ENCODE data around the gene ANTXR1. TPM values are rescaled to one million over a fixed set of nuclear protein-coding genes. Genes with fewer than 3 reads are reported as not detected.

ANTXR1 gene
- total and polyA plus RNA-seq, 2 experiments from 2014 or later = 29.1 to 34.7 TPM

GRCh38 chr2:69065735-69066336 lies 52.9 kb downstream of the ANTXR1 start:
- no peak overlapping the region for H3K27ac ChIP-seq
- DNase-seq (ENCODE audit: low spot score) = no peak
- no peak overlapping the region for H3K4me2 ChIP-seq

GRCh38 chr2:69067026-69067630 lies 54.1 kb downstream of the ANTXR1 start:
- H3K79me2 ChIP-seq = no peaks in the 10 kb centered on the region
- 93% methylated on average over 2 of the region's 2 CpGs for WGBS (ENCODE audit: low lambda C conversion rate, missing lambda C conversion rate)
- H3K36me3 ChIP-seq (replicated peaks; ENCODE audit: insufficient read depth, low read depth) = no peaks in the 10 kb centered on the region

More at GRCh38 chr2:69065735-69066336, 52.9 kb downstream of the ANTXR1 start:
- H2AFZ ChIP-seq = no peak overlapping the region
- WGBS (ENCODE audit: low lambda C conversion rate, missing lambda C conversion rate) = 100% methylated on average over 1 of the region's 1 CpG
- H3K4me3 ChIP-seq = no peak overlapping the region
- TF ChIP-seq CTCF (IDR thresholded peaks at IDR 0.05; ENCODE audit: poor library complexity) (no peak), EZH2 (IDR thresholded peaks at IDR 0.05; ENCODE audit: borderline replicate concordance) (no peak), EZH2phosphoT487 (IDR thresholded peaks at IDR 0.05; ENCODE audit: low read depth, severe bottlenecking, unreplicated experiment) (no peak)
- no peaks in the 10 kb centered on the region for H3K9me2 ChIP-seq (replicated peaks; ENCODE audit: insufficient read depth)
- H3K79me2 ChIP-seq = no peaks in the 10 kb centered on the region
- H3K36me3 ChIP-seq (replicated peaks; ENCODE audit: insufficient read depth, low read depth) = no peaks in the 10 kb centered on the region
- H3K9me3 ChIP-seq (ENCODE audit: low read depth) = peaks cover 5% of the 10 kb centered on the region
- H3K4me1 ChIP-seq (ENCODE audit: insufficient read depth) = peaks cover 11% of the 10 kb centered on the region
- H4K20me1 ChIP-seq (ENCODE audit: insufficient read depth, poor library complexity, severe bottlenecking) = no peaks in the 10 kb centered on the region
- H3K27me3 ChIP-seq = no peaks in the 10 kb centered on the region

GRCh38 chr2:69067866-69068265 lies 54.9 kb downstream of the ANTXR1 start:
- DNase-seq (ENCODE audit: low spot score) = no peak
- no peaks in the 10 kb centered on the region for H3K27me3 ChIP-seq
- H3K4me3 ChIP-seq = no peak overlapping the region
- no peak overlapping the region for H3K4me2 ChIP-seq
- no peak for TF ChIP-seq EZH2phosphoT487 (IDR thresholded peaks at IDR 0.05; ENCODE audit: low read depth, severe bottlenecking, unreplicated experiment)
- no peak for TF ChIP-seq CTCF (IDR thresholded peaks at IDR 0.05; ENCODE audit: poor library complexity)
- TF ChIP-seq EZH2 (IDR thresholded peaks at IDR 0.05; ENCODE audit: borderline replicate concordance) = no peak
- H2AFZ ChIP-seq = no peak overlapping the region
- H3K36me3 ChIP-seq (replicated peaks; ENCODE audit: insufficient read depth, low read depth) = no peaks in the 10 kb centered on the region
- no peaks in the 10 kb centered on the region for H3K9me2 ChIP-seq (replicated peaks; ENCODE audit: insufficient read depth)
- H3K79me2 ChIP-seq = no peaks in the 10 kb centered on the region
- no peaks in the 10 kb centered on the region for H4K20me1 ChIP-seq (ENCODE audit: insufficient read depth, poor library complexity, severe bottlenecking)
- no peaks in the 10 kb centered on the region for H3K4me1 ChIP-seq (ENCODE audit: insufficient read depth)
- H3K27ac ChIP-seq = no peak overlapping the region
- H3K9me3 ChIP-seq (ENCODE audit: low read depth) = peaks cover 5% of the 10 kb centered on the region

More at GRCh38 chr2:69067026-69067630, 54.1 kb downstream of the ANTXR1 start:
- Histone ChIP-seq H4K20me1 (ENCODE audit: insufficient read depth, poor library complexity, severe bottlenecking) (no peaks in the 10 kb centered on the region), H3K4me1 (ENCODE audit: insufficient read depth) (peaks cover 4% of the 10 kb centered on the region), H3K27ac (no peak overlapping the region), H3K27me3 (no peaks in the 10 kb centered on the region), H3K9me3 (ENCODE audit: low read depth) (peaks cover 5% of the 10 kb centered on the region), H2AFZ (no peak overlapping the region), H3K4me3 (no peak overlapping the region), H3K9me2 (replicated peaks; ENCODE audit: insufficient read depth) (no peaks in the 10 kb centered on the region), H3K4me2 (no peak overlapping the region)
- no peak for DNase-seq (ENCODE audit: low spot score)
- no peak for TF ChIP-seq EZH2phosphoT487 (IDR thresholded peaks at IDR 0.05; ENCODE audit: low read depth, severe bottlenecking, unreplicated experiment)
- no peak for TF ChIP-seq EZH2 (IDR thresholded peaks at IDR 0.05; ENCODE audit: borderline replicate concordance)
- TF ChIP-seq CTCF (IDR thresholded peaks at IDR 0.05; ENCODE audit: poor library complexity) = no peak

Measured in hepatocyte (in vitro differentiated cells).